Activated CD8-positive, alpha-beta memory T cell treated with anti-CD3 and anti-CD28 coated beads for 48 hours (primary cell): ENCODE data around the gene ROCK2.

Source experiments
- DNase-seq, 3 experiments: peaks; one replicate each; pipeline ENCODE4 v3.0.0-alpha.2; 2020; ENCODE audit warnings: low read depth in 2 of 3, low spot score in 2 of 3

The ROCK2 gene

GRCh38 chr2:11367170-11367730 lies 22.8 kb upstream of the ROCK2 start:
- no peak for DNase-seq

DNA sequence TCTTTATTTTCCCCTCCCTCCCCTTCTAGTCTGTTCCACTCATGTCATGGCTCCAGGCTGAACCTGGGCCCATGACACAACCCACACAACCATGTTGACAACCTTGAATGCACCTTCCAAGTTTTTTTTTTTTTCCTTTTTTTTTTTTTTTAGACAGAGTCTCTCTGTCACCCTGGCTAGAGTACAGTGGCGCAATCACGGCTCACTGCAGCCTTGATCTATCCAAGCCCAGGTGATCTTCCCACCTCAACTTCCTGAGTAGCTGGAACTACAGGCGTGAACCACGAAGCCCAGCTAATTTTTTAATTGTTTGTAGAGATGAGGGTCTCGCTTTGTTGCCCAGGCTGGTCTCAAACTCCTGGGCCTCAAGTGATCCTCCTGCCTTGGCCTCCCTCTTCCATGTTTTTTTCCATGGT lies 21.9 kb upstream of the ROCK2 start:
- DNase-seq, result no peak

DNA sequence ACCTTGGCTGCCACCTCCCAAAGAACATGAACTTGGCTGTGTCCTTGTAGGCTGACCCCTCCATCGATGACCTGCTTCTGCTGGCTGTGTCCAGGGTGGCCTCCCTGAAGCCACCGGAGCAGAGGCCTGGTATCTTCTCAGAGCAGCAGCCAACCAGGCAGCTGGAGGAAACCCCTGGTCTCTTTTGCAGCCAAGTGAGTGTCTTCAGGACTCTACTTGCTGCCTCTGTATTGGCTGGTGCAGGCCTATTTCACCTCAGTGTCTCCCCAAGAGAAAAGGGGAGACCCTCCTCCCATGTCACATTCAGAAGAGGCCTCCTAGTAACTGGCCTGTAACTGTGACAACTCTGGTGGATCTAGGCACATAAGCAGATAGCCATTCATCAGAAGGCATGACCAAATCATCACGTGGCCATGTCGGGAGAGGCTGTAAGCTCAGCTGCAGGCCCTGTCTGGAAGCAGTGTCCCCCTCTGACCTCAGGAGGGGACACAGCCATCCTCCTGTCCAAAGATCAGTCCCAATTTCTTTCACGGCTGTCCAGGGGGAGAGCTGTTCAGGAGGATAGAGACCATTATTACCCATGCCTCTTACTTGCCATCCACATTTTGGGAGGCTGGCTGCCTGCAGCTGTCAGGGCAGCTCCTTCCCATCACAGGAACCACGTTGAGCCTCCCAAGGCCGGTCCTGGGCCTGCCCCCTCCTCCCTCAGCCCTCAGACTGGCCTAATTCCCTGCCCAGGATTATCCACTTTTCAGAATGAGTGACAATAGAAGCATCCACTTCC lies 20.9 kb upstream of the ROCK2 start:
- no peak for DNase-seq

DNA sequence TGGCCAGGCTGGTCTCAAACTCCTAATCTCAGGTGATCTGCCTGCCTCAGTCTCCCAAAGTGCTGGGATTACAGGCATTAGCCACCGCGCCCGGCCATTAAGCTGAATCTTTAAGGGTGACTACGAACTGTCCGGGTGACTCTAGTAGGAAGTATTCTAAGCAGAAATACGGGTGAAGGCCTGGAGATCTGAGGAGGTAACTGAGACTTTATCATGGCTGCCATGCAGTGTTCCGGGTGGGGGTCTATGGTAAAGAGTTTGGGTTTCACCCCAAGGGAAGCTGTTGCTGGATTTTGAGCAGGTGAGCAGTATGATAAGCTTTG lies 20.1 kb upstream of the ROCK2 start:
- DNase-seq, result no peak

DNA sequence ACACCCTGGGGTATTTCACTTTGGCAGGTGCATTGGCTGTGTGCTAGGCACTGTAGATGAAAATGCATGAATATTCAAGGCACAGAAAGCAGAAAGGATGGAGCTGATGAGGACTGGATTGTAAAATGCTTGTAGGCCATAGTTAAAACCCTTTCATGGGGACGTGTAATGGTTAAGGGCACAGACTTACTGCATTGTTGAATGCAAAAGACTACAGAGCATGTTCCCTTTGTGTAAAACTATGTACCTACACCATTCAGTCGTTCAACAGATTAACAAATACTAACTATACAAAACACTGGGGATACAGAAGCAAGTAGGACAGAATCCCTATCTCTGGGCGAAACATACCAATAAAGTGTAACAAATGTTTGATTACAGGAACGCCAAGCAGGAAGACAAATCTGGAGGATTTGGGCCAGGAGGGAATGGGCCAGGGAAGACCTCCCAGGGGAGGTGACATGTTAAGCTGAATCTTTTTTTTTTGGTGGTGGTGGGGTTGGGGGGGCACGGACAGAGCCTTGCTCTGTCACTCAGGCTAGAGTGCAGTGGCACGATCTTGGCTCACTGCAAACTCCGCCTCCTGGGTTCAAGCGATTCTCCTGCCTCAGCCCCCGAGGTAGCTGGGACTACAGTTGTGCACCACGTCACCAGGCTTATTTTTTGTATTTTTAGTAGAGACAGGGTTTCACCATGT lies 19.6 kb upstream of the ROCK2 start:
- DNase-seq, result no peak

DNA sequence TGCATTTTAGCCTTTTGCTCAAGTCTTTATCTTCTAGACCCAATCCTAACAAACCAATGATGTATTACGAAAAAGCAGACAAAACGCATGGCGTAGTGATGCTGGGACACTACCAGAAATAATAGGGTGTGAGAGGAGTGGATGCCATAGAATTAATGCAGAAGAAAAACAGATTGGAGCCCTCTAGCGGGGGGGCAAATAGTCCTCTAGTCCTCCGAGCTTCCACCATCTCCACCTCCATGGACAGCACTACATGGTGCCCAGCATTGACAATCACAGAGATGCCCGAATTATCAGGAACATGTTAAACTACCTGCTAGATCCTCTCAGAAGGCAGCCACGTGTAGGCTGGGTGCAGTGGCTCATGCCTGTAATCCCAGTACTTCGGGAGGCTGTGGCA lies 15.4 kb upstream of the ROCK2 start:
- no peak for DNase-seq

- DNase-seq, result no peak
Observed at GRCh38 chr2:11357428-11357972, 13.1 kb upstream of the ROCK2 start.

GRCh38 chr2:11356764-11357163 lies 12.3 kb upstream of the ROCK2 start:
- no peak for DNase-seq

GRCh38 chr2:11355194-11356053 lies 11.0 kb upstream of the ROCK2 start:
- no peak for DNase-seq

- no peak for DNase-seq
Observed at GRCh38 chr2:11354363-11355154, 10.1 kb upstream of the ROCK2 start.

- no peak for DNase-seq
Observed at GRCh38 chr2:11352781-11353537, 8.5 kb upstream of the ROCK2 start.

DNA sequence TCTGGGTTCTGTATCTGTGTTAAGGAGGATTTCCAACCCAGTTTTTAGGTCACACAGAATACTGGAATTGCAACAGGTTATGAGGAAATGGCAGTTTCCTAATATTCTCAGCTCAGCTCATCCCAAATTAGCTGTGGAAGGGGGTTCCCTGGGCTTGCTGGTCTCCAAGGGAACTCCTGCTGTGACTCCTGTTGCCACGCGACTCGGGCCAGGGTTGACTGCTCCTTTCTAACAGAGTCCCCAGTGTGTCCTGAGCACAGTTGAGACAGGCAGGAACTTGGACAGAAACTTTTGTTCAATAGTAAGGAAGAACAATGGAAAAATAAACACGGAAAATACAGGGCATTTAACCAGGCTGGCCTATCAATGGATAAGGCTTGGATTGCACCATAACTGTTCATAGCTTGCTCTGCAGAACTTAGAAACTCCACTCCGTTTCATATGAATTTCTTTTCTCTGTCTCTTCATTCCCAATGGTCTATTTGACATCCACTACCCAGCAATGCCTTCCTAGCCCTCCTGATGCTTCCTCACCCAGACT lies 3.8 kb upstream of the ROCK2 start:
- DNase-seq, result no peak

- DNase-seq, result no peak
Observed at GRCh38 chr2:11347403-11347959, 3.0 kb upstream of the ROCK2 start.

- DNase-seq, result no peak
Observed at GRCh38 chr2:11346023-11346482, 1.6 kb upstream of the ROCK2 start.

DNA sequence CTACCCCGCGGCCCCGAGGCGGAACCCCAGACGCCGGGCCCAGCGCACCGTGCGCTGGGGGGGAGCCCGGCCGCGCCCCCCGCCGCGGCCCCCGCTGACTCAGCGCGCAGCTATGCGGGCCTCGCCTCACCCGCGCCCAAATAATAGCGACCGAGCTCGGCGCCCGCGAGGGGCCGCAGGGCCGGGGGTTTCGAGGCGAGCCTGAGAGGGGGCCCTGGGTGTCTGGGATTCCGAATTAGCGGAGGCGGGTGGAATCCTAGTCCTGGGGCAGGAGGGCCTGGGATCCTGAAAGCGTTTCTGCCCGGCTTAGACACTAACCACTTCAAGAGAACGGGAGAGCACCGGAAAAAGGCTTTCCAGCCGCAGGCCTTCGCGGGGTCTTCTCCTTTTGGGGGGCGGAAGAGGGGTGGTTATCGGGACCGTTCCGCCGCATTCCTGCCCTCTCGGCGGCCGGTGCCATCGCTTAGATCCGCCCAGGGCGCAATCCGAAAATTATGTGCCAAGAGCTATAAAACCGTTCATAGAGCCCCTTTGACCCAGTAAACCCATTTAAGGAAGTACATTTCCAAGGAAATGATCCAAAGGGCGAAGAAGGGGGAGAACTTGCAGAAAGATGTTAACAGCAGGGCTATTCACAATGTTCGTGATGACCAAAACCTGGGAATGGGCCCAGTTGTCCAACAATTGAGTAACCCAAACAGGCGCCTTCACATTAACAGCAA lies 681 bp upstream of the ROCK2 start:
- peak in 1 of 3 experiments; percentile 2 for DNase-seq

- DNase-seq, result peak in 2 of 3 experiments; percentile 4 to 17
Observed at GRCh38 chr2:11343650-11344341, 640 bp downstream of the ROCK2 start.

DNA sequence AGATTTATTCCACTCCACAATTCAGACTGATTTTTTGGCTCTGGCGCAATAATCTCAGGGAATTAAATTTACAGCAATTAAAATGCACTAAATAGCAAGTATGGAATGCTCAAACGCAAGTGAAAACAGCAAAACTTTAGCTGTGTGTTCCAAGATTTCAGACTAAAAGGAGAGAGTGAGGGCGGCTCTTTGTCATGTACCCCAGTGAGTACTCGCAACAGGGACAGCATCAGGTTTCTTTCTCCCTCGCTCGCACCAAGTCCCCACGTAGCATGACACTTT lies 1.1 kb downstream of the ROCK2 start:
- DNase-seq, result no peak
